ENCODE data around the gene MAGED4. TPM values are rescaled to one million over a fixed set of nuclear protein-coding genes. Genes with fewer than 3 reads are reported as not detected.

Gene MAGED4
- total RNA-seq, 1 experiment from 2014 or later = 66.7 TPM

- no peak for TF ChIP-seq CREM (CRISPR knock-in tag; IDR thresholded peaks at IDR 0.05)
- TF ChIP-seq CDX4 (CRISPR knock-in tag; IDR thresholded peaks at IDR 0.05; ENCODE audit: borderline replicate concordance) = no peak
- TF ChIP-seq MXD4 (CRISPR knock-in tag; IDR thresholded peaks at IDR 0.05; ENCODE audit: borderline replicate concordance) = no peak
- TF ChIP-seq, protein P1, sequence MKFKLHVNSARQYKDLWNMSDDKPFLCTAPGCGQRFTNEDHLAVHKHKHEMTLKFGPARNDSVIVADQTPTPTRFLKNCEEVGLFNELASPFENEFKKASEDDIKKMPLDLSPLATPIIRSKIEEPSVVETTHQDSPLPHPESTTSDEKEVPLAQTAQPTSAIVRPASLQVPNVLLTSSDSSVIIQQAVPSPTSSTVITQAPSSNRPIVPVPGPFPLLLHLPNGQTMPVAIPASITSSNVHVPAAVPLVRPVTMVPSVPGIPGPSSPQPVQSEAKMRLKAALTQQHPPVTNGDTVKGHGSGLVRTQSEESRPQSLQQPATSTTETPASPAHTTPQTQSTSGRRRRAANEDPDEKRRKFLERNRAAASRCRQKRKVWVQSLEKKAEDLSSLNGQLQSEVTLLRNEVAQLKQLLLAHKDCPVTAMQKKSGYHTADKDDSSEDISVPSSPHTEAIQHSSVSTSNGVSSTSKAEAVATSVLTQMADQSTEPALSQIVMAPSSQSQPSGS (CRISPR knock-in tag; IDR thresholded peaks at IDR 0.05; ENCODE audit: borderline replicate concordance, low read depth) = no peak
- TF ChIP-seq SOX15 (CRISPR knock-in tag; IDR thresholded peaks at IDR 0.05) = no peak
- TF ChIP-seq GTF2I (CRISPR knock-in tag; conservative IDR thresholded peaks at IDR 0.05) = no peak
- no peak for TF ChIP-seq NFATC4 (CRISPR knock-in tag; IDR thresholded peaks at IDR 0.05)
- no peak for TF ChIP-seq AR (CRISPR knock-in tag; IDR thresholded peaks at IDR 0.05)
- no peak for TF ChIP-seq NR2C2 (CRISPR knock-in tag; IDR thresholded peaks at IDR 0.05)
- no peak for TF ChIP-seq KAT7 (CRISPR knock-in tag; IDR thresholded peaks at IDR 0.05; ENCODE audit: borderline replicate concordance)
- TF ChIP-seq, protein P2, sequence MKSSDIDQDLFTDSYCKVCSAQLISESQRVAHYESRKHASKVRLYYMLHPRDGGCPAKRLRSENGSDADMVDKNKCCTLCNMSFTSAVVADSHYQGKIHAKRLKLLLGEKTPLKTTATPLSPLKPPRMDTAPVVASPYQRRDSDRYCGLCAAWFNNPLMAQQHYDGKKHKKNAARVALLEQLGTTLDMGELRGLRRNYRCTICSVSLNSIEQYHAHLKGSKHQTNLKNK (CRISPR knock-in tag; IDR thresholded peaks at IDR 0.05) = no peak
- TF ChIP-seq ETV6 (CRISPR knock-in tag; IDR thresholded peaks at IDR 0.05) = no peak
- no peak for TF ChIP-seq ZNF138 (CRISPR knock-in tag; conservative IDR thresholded peaks at IDR 0.05)
- TF ChIP-seq ZNF232 (CRISPR knock-in tag; IDR thresholded peaks at IDR 0.05) = no peak
- no peak for TF ChIP-seq IRF2 (CRISPR knock-in tag; IDR thresholded peaks at IDR 0.05; ENCODE audit: borderline replicate concordance, low read depth)
- TF ChIP-seq, protein P3, sequence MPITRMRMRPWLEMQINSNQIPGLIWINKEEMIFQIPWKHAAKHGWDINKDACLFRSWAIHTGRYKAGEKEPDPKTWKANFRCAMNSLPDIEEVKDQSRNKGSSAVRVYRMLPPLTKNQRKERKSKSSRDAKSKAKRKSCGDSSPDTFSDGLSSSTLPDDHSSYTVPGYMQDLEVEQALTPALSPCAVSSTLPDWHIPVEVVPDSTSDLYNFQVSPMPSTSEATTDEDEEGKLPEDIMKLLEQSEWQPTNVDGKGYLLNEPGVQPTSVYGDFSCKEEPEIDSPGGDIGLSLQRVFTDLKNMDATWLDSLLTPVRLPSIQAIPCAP (CRISPR knock-in tag; IDR thresholded peaks at IDR 0.05) = no peak
- TF ChIP-seq, protein P4, sequence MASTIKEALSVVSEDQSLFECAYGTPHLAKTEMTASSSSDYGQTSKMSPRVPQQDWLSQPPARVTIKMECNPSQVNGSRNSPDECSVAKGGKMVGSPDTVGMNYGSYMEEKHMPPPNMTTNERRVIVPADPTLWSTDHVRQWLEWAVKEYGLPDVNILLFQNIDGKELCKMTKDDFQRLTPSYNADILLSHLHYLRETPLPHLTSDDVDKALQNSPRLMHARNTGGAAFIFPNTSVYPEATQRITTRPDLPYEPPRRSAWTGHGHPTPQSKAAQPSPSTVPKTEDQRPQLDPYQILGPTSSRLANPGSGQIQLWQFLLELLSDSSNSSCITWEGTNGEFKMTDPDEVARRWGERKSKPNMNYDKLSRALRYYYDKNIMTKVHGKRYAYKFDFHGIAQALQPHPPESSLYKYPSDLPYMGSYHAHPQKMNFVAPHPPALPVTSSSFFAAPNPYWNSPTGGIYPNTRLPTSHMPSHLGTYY (CRISPR knock-in tag; IDR thresholded peaks at IDR 0.05) = no peak
- TF ChIP-seq ZBTB21 (CRISPR knock-in tag; IDR thresholded peaks at IDR 0.05; ENCODE audit: borderline replicate concordance) = no peak
- no peak for TF ChIP-seq USF1 (CRISPR knock-in tag; IDR thresholded peaks at IDR 0.05)
- no peak for TF ChIP-seq EMX1 (CRISPR knock-in tag; IDR thresholded peaks at IDR 0.05)
- no peaks in the 10 kb centered on the region; the same call in 1 of the 2 replicates for H3K27me3 Mint-ChIP-seq (ENCODE audit: low read depth)
- no peak overlapping the region for H3K27ac Mint-ChIP-seq
- POLR2A ChIA-PET = no interaction called here
- no peak overlapping the region for H3K4me3 Mint-ChIP-seq
- H3K36me3 Mint-ChIP-seq = no peaks in the 10 kb centered on the region
- CTCF ChIA-PET = no interaction called here
- no peaks in the 10 kb centered on the region for H3K9me3 Mint-ChIP-seq
- ATAC-seq (no peak), DNase-seq (ENCODE audit: low spot score) (no peak)
- peaks cover 5% of the 10 kb centered on the region for H3K4me1 Mint-ChIP-seq
These were observed 28.6 kb downstream of the MAGED4 start for GRCh38 chrX:52213276-52213675.

Data from WTC11 (cell line).